Measurements from ENCODE around the gene UNC5A.

UNC5A gene

GRCh38 chr5:176788941-176789872 lies 21.2 kb upstream of the UNC5A start:
- no peak overlapping the region for H3K4me3 ChIP-seq (ENCODE audit: control insufficient read depth, low read depth, low read length)
- no peak for DNase-seq (ENCODE audit: low read depth)
- no peak for TF ChIP-seq CTCF (IDR thresholded peaks at IDR 0.05; ENCODE audit: control insufficient read depth, insufficient read depth, low read depth, low read length, missing control alignments)

GRCh38 chr5:176789873-176790615 lies 20.3 kb upstream of the UNC5A start:
- DNase-seq (ENCODE audit: low read depth), result no peak
- TF ChIP-seq CTCF (IDR thresholded peaks at IDR 0.05; ENCODE audit: control insufficient read depth, insufficient read depth, low read depth, low read length, missing control alignments), result no peak
- H3K4me3 ChIP-seq (ENCODE audit: control insufficient read depth, low read depth, low read length), result no peak overlapping the region

GRCh38 chr5:176790941-176791340 lies 19.4 kb upstream of the UNC5A start:
- TF ChIP-seq CTCF (IDR thresholded peaks at IDR 0.05; ENCODE audit: control insufficient read depth, insufficient read depth, low read depth, low read length, missing control alignments), result no peak
- no peak overlapping the region for H3K4me3 ChIP-seq (ENCODE audit: control insufficient read depth, low read depth, low read length)
- DNase-seq (ENCODE audit: low read depth), result no peak

- H3K4me3 ChIP-seq (ENCODE audit: control insufficient read depth, low read depth, low read length), result no peak overlapping the region
- DNase-seq (ENCODE audit: low read depth), result no peak
- TF ChIP-seq CTCF (IDR thresholded peaks at IDR 0.05; ENCODE audit: control insufficient read depth, insufficient read depth, low read depth, low read length, missing control alignments), result no peak
Observed at GRCh38 chr5:176792655-176793342, 17.6 kb upstream of the UNC5A start.

GRCh38 chr5:176793343-176793699 lies 17.0 kb upstream of the UNC5A start:
- no peak for DNase-seq (ENCODE audit: low read depth)
- no peak overlapping the region for H3K4me3 ChIP-seq (ENCODE audit: control insufficient read depth, low read depth, low read length)
- TF ChIP-seq CTCF (IDR thresholded peaks at IDR 0.05; ENCODE audit: control insufficient read depth, insufficient read depth, low read depth, low read length, missing control alignments), result no peak

- no peak for DNase-seq (ENCODE audit: low read depth)
- no peak overlapping the region for H3K4me3 ChIP-seq (ENCODE audit: control insufficient read depth, low read depth, low read length)
- TF ChIP-seq CTCF (IDR thresholded peaks at IDR 0.05; ENCODE audit: control insufficient read depth, insufficient read depth, low read depth, low read length, missing control alignments), result no peak
Observed at GRCh38 chr5:176793736-176794135, 16.6 kb upstream of the UNC5A start.

Measured in AG09309 (cell line).